GM10248 (cell line): ENCODE measurements around the gene RASA2.
"Not testable (repeated sequence)": the region's sequence is repeated elsewhere in the genome, so short reads cannot be mapped to it uniquely, and the experiment has no call there.

Source experiments
- CTCF ChIA-PET: fragments of 300-600 bp; sonication (Branson Sonifier 250); formaldehyde crosslinking; extraction: SDS; loops from one replicate; lab custom pipeline; 2021; ENCODE audit warnings: antibody characterized with exemption; lab: Yijun Ruan, JAX
- POLR2A ChIA-PET: fragments of 350-650 bp; sonication (Branson Sonifier 250); formaldehyde crosslinking; extraction: SDS; loops from one replicate; lab custom pipeline; 2020; ENCODE audit warnings: antibody characterized with exemption; lab: Yijun Ruan, JAX
- DNase-seq: peaks from one replicate; pipeline ENCODE4 v3.0.0; 2012; ENCODE audit errors: extremely low spot score
- CTCF ChIP-seq: IDR thresholded peaks from 2 replicates; pipeline ENCODE4 v1.5.1; 2012; ENCODE audit warnings: mild to moderate bottlenecking, low read depth; ENCODE audit errors: extremely low read depth, missing control alignments, control extremely low read depth

Gene RASA2

GRCh38 chr3:141489203-141489602, 2.4 kb downstream of the RASA2 start:
- POLR2A ChIA-PET: no interaction called here

GRCh38 chr3:141491081-141491480, 4.3 kb downstream of the RASA2 start:
- DNase-seq: no peak
- TF ChIP-seq CTCF: no peak
- ChIA-PET POLR2A (no interaction called here), CTCF (interaction anchor here (1.1 to 1.6 kb wide), 4 partner anchors 17 to 67 kb away, joined by 4 to 8 read pairs (median 5); no protein-coding TSS in a partner anchor)

More at GRCh38 chr3:141489203-141489602, 2.4 kb downstream of the RASA2 start:
- TF ChIP-seq CTCF: no peak
- CTCF ChIA-PET: interaction anchor here (0.9 to 3.5 kb wide), 2 partner anchors 36 to 72 kb away, joined by 4 to 17 read pairs; no protein-coding TSS in a partner anchor
- DNase-seq: no peak

- CTCF ChIA-PET: interaction anchor here (1.1 to 1.6 kb wide), 4 partner anchors 18 to 32 kb away, joined by 3 to 8 read pairs (median 5); no protein-coding TSS in a partner anchor
- POLR2A ChIA-PET: no interaction called here
- no peak for TF ChIP-seq CTCF
- no peak for DNase-seq
These were observed 5.1 kb downstream of the RASA2 start for GRCh38 chr3:141491929-141492328.

GRCh38 chr3:141493184-141493583, 6.4 kb downstream of the RASA2 start:
- TF ChIP-seq CTCF: no peak
- DNase-seq: no peak
- ChIA-PET POLR2A (no interaction called here), CTCF (interaction anchor here (1.6 kb wide), 1 partner anchor 32 kb away, joined by 4 read pairs; no protein-coding TSS in a partner anchor)

GRCh38 chr3:141497589-141497988, 10.8 kb downstream of the RASA2 start:
- POLR2A ChIA-PET: not testable (repeated sequence)
- CTCF ChIA-PET: interaction anchor here (1.2 kb wide), 1 partner anchor 28 kb away, joined by 3 read pairs; no protein-coding TSS in a partner anchor

GRCh38 chr3:141498598-141499223, 11.9 kb downstream of the RASA2 start:
- peak; percentile 25 for DNase-seq
- TF ChIP-seq CTCF: no peak
- ChIA-PET CTCF (interaction anchor here (1.2 kb wide), 1 partner anchor 62 kb away, joined by 3 read pairs; no protein-coding TSS in a partner anchor), POLR2A (no interaction called here)

More at GRCh38 chr3:141497589-141497988, 10.8 kb downstream of the RASA2 start:
- not testable (repeated sequence) for DNase-seq

- TF ChIP-seq CTCF: no peak
- POLR2A ChIA-PET: no interaction called here
- CTCF ChIA-PET: interaction anchor here (1.2 to 2.0 kb wide), 2 partner anchors 40 to 62 kb away, joined by 3 to 8 read pairs; no protein-coding TSS in a partner anchor
- DNase-seq: no peak
These were observed 12.5 kb downstream of the RASA2 start for GRCh38 chr3:141499284-141499683.
